GM12878 (cell line): ENCODE data around the gene CACNA2D1. TPM values are rescaled to one million over a fixed set of nuclear protein-coding genes. Genes with fewer than 3 reads are reported as not detected.

Experiments used
- ATAC-seq: fragments of 200-7000 bp; cut with Tn5 transposase; 3 replicates; pipeline ENCODE4 v1.9.1; 2020; ENCODE audit warnings: mild to moderate bottlenecking, moderate library complexity
- BruUV-seq: library from RNA; stranded (reverse); fragments of 400-500 nt; replicated peaks from 2 replicates; lab custom pipeline; 2021; lab: Mats Ljungman, UMichigan
- CTCF ChIA-PET: fragments of 300-600 bp; sonication (Branson Sonifier 250); formaldehyde crosslinking; extraction: SDS; loops from one replicate; lab custom pipeline; 2021; ENCODE audit warnings: inconsistent platforms; lab: Yijun Ruan, JAX
- POLR2A ChIA-PET: fragments of 350-600 bp; formaldehyde crosslinking; extraction: SDS; loops from one replicate; lab custom pipeline; 2021; ENCODE audit warnings: inconsistent platforms; lab: Charles Lee
- RAD21 ChIA-PET: fragments of 300-600 bp; sonication (Branson Sonifier 250); formaldehyde crosslinking; loops from one replicate; lab custom pipeline; 2023; ENCODE audit warnings: antibody characterized with exemption; ENCODE audit not compliant: unreplicated experiment; lab: Charles Lee
- SMC1A ChIA-PET: fragments of 300-600 bp; sonication (Branson Sonifier 250); formaldehyde crosslinking; loops from one replicate; lab custom pipeline; 2023; ENCODE audit not compliant: unreplicated experiment, uncharacterized antibody; lab: Charles Lee
- DNase-seq: peaks from one replicate; pipeline ENCODE4 v3.0.0-alpha.2; 2011; ENCODE audit warnings: low read depth, low spot score
- FAIRE-seq: peaks from 3 replicates; lab custom pipeline; 2011; peaks lifted over from hg19 to GRCh38; lab: Jason Lieb, UNC
- H2AFZ ChIP-seq: 2 replicates; pipeline ENCODE4 v1.6.0; 2011; ENCODE audit warnings: low read depth, low read length, control low read depth; ENCODE audit not compliant: control insufficient read depth
- H3K27ac ChIP-seq: 2 replicates; pipeline ENCODE4 v1.5.1; 2011; ENCODE audit warnings: control low read depth; ENCODE audit not compliant: control insufficient read depth, insufficient read depth
- H3K27me3 ChIP-seq, 2 experiments: replicated peaks in 1 of 2; 2 replicates each; pipeline versions ENCODE4 v1.6.0 to v1.6.1; 2011; ENCODE audit warnings: low read length in 1 of 2; ENCODE audit not compliant: control insufficient read depth in 2 of 2, insufficient read depth in 2 of 2
- H3K36me3 ChIP-seq, 2 experiments: 2 replicates each; pipeline ENCODE4 v1.5.1; 2011; ENCODE audit warnings: low read length in 1 of 2; ENCODE audit not compliant: control insufficient read depth in 2 of 2, insufficient read depth in 2 of 2
- H3K4me1 ChIP-seq: 2 replicates; pipeline ENCODE4 v1.6.1; 2011; ENCODE audit warnings: mild to moderate bottlenecking, low read length, moderate library complexity, mixed read lengths; ENCODE audit not compliant: control insufficient read depth, insufficient read depth
- H3K4me2 ChIP-seq: 2 replicates; pipeline ENCODE4 v1.6.0; 2011; ENCODE audit warnings: control low read depth; ENCODE audit not compliant: control insufficient read depth, insufficient read depth
- H3K4me3 ChIP-seq: fragments of 200-600 bp; sonication (generic); 2 replicates; pipeline ENCODE4 v1.5.1; 2016
- H3K79me2 ChIP-seq: 2 replicates; pipeline ENCODE4 v1.6.0; 2011; ENCODE audit warnings: low read length; ENCODE audit not compliant: control insufficient read depth, insufficient read depth
- H3K9ac ChIP-seq: 2 replicates; pipeline ENCODE4 v1.8.0; 2011; ENCODE audit warnings: low read length, control low read depth, mixed read lengths; ENCODE audit not compliant: control insufficient read depth, insufficient read depth
- H3K9me3 ChIP-seq: replicated peaks from 3 replicates; pipeline ENCODE4 v1.5.1; 2011; ENCODE audit warnings: mild to moderate bottlenecking, low read length; ENCODE audit not compliant: control insufficient read depth, insufficient read depth
- H4K20me1 ChIP-seq: 2 replicates; pipeline ENCODE4 v1.6.0; 2011; ENCODE audit not compliant: control insufficient read depth, insufficient read depth
- NFXL1 ChIP-seq: fragments of 450-650 bp; IDR thresholded peaks from 2 replicates; pipeline ENCODE4 v1.6.1; 2017; ENCODE audit warnings: antibody characterized with exemption, mild to moderate bottlenecking, borderline replicate concordance
- SIX5 ChIP-seq: IDR thresholded peaks from 2 replicates; pipeline ENCODE4 v1.6.1; 2011; ENCODE audit warnings: mild to moderate bottlenecking, low read depth, low read length, moderate library complexity; ENCODE audit not compliant: severe bottlenecking
- TAF1 ChIP-seq: IDR thresholded peaks from 2 replicates; pipeline ENCODE4 v1.6.1; 2011; ENCODE audit warnings: mild to moderate bottlenecking, low read depth, low read length, borderline replicate concordance
- WGBS: methylation state at CpG from one replicate; pipeline ENCODE4 v1.1.6; 2016; ENCODE audit warnings: low lambda C conversion rate; ENCODE audit not compliant: insufficient replicate concordance, insufficient coverage; ENCODE audit errors: missing lambda C conversion rate; 5-methylcytosine and 5-hydroxymethylcytosine counted together
- in situ Hi-C: fragments of 300-500 bp; cut with MboI; formaldehyde crosslinking; loops from 9 replicates; pipeline ENCODE4 v1.14.3; 2018; ENCODE audit warnings: mixed read lengths
- intact Hi-C: fragments of 100-400 bp; cut with micrococcal nuclease; formaldehyde crosslinking; loops from one replicate; pipeline ENCODE4 v1.14.2; 2022; ENCODE audit not compliant: unreplicated experiment
- polyA plus RNA-seq, 11 experiments: library from polyadenylated mRNA; depleted of rRNA in 4 of 11; unstranded in 6 of 11; stranded (reverse) in 5 of 11; fragments of >200 nt; fragmentation: Nextera tagmentation in 4 of 11; fragmentation: Illumina TruSeq in 1 of 11; extraction: Ambion mirVana in 4 of 11; extraction: Trizol in 1 of 11; gene quantifications; 1 replicate in 1 of 11; 2 replicates in 10 of 11; pipeline versions ENCODE4 v1.2.1 to v1.2.3, GENCODE V29; 2011 to 2016; ENCODE audit warnings: inconsistent platforms in 2 of 11, missing spikeins in 2 of 11, low read depth in 1 of 11
- total RNA-seq, 4 experiments: library from RNA; depleted of rRNA in 3 of 4; stranded (reverse); fragments of >200 nt in 3 of 4; fragmentation: Illumina TruSeq in 1 of 4; extraction: Trizol in 1 of 4; gene quantifications; 2 replicates each; pipeline versions ENCODE4 v1.2.1 to v1.2.3, GENCODE V29; 2013 to 2021
- TF ChIP-seq, protein P1 (sequence below): fragments of 450-650 bp; formaldehyde crosslinking; IDR thresholded peaks from 2 replicates; pipeline ENCODE4 v1.4.0; 2022; ENCODE audit warnings: mild to moderate bottlenecking, moderate library complexity

CACNA2D1 gene
- total and polyA plus RNA-seq, 10 of the 15 experiments (the other 5 are each of a cell fraction or from before 2014, with no cell fraction given): 0.14 to 14.8 (median 0.97) TPM

GRCh38 chr7:82194016-82194643 is 249.4 kb downstream of the CACNA2D1 start (continued):
- TF ChIP-seq TAF1: no peak
- TF ChIP-seq, protein P1, sequence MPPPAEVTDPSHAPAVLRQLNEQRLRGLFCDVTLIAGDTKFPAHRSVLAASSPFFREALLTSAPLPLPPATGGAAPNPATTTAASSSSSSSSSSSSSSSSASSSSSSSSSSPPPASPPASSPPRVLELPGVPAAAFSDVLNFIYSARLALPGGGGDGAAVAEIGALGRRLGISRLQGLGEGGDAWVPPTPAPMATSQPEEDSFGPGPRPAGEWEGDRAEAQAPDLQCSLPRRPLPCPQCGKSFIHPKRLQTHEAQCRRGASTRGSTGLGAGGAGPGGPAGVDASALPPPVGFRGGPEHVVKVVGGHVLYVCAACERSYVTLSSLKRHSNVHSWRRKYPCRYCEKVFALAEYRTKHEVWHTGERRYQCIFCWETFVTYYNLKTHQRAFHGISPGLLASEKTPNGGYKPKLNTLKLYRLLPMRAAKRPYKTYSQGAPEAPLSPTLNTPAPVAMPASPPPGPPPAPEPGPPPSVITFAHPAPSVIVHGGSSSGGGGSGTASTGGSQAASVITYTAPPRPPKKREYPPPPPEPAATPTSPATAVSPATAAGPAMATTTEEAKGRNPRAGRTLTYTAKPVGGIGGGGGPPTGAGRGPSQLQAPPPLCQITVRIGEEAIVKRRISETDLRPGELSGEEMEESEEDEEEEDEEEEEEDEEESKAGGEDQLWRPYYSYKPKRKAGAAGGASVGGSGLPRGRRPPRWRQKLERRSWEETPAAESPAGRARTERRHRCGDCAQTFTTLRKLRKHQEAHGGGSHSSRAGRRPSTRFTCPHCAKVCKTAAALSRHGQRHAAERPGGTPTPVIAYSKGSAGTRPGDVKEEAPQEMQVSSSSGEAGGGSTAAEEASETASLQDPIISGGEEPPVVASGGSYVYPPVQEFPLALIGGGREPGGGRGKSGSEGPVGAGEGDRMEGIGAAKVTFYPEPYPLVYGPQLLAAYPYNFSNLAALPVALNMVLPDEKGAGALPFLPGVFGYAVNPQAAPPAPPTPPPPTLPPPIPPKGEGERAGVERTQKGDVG (CRISPR knock-in tag): no peak

DNA sequence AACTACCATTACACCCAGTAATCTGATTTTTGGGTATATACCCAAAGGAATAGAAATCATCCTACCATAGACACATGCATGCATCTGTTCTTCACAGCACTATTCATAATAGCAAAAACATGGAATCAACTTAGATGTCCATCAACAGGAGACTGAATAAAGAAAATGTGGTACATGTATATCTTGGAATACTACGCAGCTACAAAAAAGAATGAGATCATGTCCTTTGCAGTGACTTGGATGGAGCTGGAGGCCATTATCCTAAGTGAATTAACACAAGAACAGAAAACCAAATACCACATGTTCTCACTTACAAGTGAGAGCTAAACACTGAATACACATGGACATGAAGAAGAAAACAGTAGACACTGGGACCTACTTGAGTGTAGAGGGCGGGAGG is 254.9 kb downstream of the CACNA2D1 start:
- POLR2A ChIA-PET: no interaction called here
- no TSS peak for BruUV-seq
- H3K4me3 ChIP-seq: no peak overlapping the region

More for the DNA sequence above, 254.9 kb downstream of the CACNA2D1 start:
- H3K4me1 ChIP-seq: no peaks in the 10 kb centered on the region
- H3K36me3 ChIP-seq: no peaks in the 10 kb centered on the region
- H3K79me2 ChIP-seq: no peaks in the 10 kb centered on the region
- ChIA-PET RAD21 (interaction anchor here (1.9 kb wide), 1 partner anchor 46 kb away, joined by 4 read pairs; no protein-coding TSS in a partner anchor), CTCF (no interaction called here), SMC1A (interaction anchor here (1.0 to 6.3 kb wide), 4 partner anchors 10 to 28 kb away, joined by 3 to 38 read pairs (median 4); no protein-coding TSS in a partner anchor)
- H3K4me2 ChIP-seq: no peak overlapping the region
- in situ Hi-C loops (no loop called here), intact Hi-C loops (no loop called here)
- H2AFZ ChIP-seq: no peak overlapping the region
- ATAC-seq (no peak), DNase-seq (no peak), FAIRE-seq (no peak)
- no peak overlapping the region for H3K27ac ChIP-seq
- H3K9me3 ChIP-seq: no peaks in the 10 kb centered on the region
- H3K9ac ChIP-seq: no peak overlapping the region
- no peaks in the 10 kb centered on the region for H3K27me3 ChIP-seq
- H4K20me1 ChIP-seq: no peaks in the 10 kb centered on the region
- WGBS: 33% methylated on average over 2 of the region's 2 CpGs
- TF ChIP-seq SIX5 (no peak), NFXL1 (no peak)
